ENCODE results near the gene CENPN. TPM values are rescaled to one million over a fixed set of nuclear protein-coding genes. Genes with fewer than 3 reads are reported as not detected.
A peak's percentile ranks its signal among the peaks of the same experiment; 100 is the strongest.

CENPN gene
- total RNA-seq, 1 experiment from 2014 or later: 109 TPM

DNA sequence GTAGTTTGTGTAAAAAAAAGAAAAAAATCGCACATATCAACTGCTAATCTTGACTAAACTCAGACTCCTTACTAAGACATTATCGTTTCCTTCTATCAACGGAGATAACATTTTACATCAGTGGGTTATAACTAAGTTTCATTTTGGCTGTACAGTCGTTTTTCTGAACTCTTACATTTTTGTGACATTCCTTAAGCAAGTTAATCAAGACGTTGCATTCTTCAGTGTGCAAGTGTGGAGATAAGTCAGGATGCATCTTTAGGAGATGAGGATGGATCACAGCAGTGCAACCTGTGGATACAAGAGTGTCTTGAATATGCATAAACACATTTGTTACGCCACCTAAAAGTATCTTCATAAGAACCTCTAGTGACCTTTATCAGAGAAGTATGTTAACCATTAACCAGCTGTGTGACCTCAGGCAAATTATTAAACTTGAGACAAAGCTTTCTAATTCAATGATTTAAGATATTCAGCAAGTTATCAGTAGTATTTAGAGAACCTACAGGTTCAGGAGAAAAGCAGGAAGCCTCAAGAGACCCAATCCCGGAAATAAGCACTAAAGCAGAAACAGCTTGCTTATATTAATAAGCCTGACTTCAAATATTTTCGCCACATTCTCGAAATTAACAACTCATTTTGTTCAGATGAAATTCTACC, 9.7 kb upstream of the CENPN start:
- Histone ChIP-seq H3K9me3 (replicated peaks) (no peaks in the 10 kb centered on the region), H3K4me3 (no peak overlapping the region), H3K27ac (no peak overlapping the region), H3K36me3 (no peaks in the 10 kb centered on the region), H3K27me3 (replicated peaks) (no peaks in the 10 kb centered on the region), H3K4me1 (replicated peaks) (peaks cover 28% of the 10 kb centered on the region)
- DNase-seq (ENCODE audit: low read depth in 1 of 2, low spot score in 2 of 2): no peak

DNA sequence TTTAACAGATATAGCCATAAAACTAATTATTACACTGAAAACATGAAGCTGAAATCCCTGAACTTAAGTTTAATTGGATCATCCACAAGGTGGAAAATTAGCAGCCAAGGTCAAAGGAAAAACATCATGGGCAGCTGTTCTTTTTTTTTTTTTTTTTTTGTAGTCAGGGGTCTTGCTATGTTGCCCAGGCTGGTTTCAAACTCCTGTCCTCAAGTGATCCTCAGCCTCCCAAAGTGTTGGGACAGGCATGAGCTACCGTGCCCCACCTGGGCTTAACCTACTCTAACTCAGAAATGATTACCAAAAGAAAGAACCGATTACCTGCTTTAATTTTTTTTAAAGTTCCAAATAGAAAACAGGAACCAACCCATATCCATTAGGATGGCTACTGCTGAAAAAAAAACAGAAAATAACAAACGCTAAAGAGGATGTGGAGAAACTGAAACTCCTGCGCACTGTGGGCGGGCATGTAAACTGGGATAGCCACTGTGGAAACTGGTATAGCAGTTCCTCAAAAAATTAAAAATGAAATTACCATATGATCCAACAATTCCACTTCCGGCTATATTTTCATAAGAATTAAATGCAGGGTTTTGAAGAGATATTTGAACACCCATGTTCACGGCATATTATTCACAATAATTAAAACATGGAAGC, 8.9 kb upstream of the CENPN start:
- peaks cover 4% of the 10 kb centered on the region for H3K36me3 ChIP-seq
- H3K27me3 ChIP-seq (replicated peaks): no peaks in the 10 kb centered on the region
- no peak for DNase-seq (ENCODE audit: low read depth in 1 of 2, low spot score in 2 of 2)
- H3K27ac ChIP-seq: no peak overlapping the region
- no peaks in the 10 kb centered on the region for H3K9me3 ChIP-seq (replicated peaks)
- peaks cover 19% of the 10 kb centered on the region for H3K4me1 ChIP-seq (replicated peaks)
- H3K4me3 ChIP-seq: no peak overlapping the region

DNA sequence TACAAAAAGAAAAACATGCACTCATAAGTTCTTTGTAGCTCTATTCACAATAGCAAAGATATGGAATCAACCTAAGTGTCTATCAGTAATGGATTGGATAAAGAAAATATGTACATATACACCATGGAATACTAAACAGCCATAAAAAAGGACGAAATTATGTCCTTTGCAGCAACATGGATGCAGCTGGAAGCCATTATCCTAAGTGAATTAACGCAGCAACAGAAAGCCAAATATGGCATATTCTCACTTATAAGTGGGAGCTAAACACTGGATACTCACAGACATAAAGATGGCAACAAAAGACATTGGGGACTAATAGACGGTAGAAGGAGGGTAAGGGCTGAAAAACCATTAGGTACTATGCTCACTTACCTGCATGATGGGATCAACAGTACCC, 6.1 kb upstream of the CENPN start:
- Histone ChIP-seq H3K4me3 (no peak overlapping the region), H3K27me3 (replicated peaks) (no peaks in the 10 kb centered on the region), H3K36me3 (peaks cover 13% of the 10 kb centered on the region), H3K4me1 (replicated peaks) (peaks cover 19% of the 10 kb centered on the region), H3K27ac (no peak overlapping the region), H3K9me3 (replicated peaks) (no peaks in the 10 kb centered on the region)
- no peak for DNase-seq (ENCODE audit: low read depth in 1 of 2, low spot score in 2 of 2)

DNA sequence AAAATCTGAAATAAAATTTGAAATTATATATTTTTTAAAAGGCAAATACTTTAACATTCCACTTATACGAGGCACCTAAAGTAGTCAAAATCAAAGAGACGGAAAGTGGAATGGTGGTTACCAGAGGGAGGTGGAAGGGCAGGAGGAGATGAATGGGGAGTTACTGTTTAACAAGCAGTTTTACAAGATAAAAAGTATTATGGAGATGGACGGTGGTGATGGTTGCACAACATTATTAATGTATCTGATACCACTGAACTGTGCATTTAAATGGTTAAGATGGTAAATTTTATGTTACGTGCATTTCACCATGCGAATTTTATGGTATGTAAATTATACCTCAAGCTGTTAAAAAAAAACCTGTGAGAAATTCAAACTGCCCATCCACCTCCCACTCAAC, 5.7 kb upstream of the CENPN start:
- Histone ChIP-seq H3K4me3 (no peak overlapping the region), H3K27ac (no peak overlapping the region), H3K27me3 (replicated peaks) (no peaks in the 10 kb centered on the region), H3K36me3 (peaks cover 15% of the 10 kb centered on the region), H3K9me3 (replicated peaks) (no peaks in the 10 kb centered on the region), H3K4me1 (replicated peaks) (peaks cover 19% of the 10 kb centered on the region)
- DNase-seq (ENCODE audit: low read depth in 1 of 2, low spot score in 2 of 2): no peak

DNA sequence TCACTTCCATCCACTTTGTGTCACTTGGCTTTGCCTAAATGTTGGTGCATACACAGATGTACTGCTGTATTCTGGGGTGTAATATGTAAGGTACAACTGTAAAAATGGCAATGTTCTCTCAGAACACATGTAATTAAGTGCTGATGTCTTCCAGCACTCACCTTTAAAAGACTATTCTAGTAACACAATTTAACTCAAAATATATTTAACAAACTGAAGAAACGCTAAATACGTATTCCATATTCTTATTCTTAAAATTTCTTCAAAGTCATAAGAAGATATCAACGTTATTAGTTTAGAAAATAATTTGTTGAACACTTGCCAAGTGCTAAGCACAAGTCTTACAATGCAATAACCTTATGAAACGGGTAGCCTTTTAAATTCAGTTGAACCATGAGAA, 4.0 kb upstream of the CENPN start:
- Histone ChIP-seq H3K4me3 (no peak overlapping the region), H3K36me3 (peaks cover 21% of the 10 kb centered on the region), H3K9me3 (replicated peaks) (no peaks in the 10 kb centered on the region), H3K27ac (no peak overlapping the region), H3K4me1 (replicated peaks) (peaks cover 19% of the 10 kb centered on the region), H3K27me3 (replicated peaks) (no peaks in the 10 kb centered on the region)
- no peak for DNase-seq (ENCODE audit: low read depth in 1 of 2, low spot score in 2 of 2)

DNA sequence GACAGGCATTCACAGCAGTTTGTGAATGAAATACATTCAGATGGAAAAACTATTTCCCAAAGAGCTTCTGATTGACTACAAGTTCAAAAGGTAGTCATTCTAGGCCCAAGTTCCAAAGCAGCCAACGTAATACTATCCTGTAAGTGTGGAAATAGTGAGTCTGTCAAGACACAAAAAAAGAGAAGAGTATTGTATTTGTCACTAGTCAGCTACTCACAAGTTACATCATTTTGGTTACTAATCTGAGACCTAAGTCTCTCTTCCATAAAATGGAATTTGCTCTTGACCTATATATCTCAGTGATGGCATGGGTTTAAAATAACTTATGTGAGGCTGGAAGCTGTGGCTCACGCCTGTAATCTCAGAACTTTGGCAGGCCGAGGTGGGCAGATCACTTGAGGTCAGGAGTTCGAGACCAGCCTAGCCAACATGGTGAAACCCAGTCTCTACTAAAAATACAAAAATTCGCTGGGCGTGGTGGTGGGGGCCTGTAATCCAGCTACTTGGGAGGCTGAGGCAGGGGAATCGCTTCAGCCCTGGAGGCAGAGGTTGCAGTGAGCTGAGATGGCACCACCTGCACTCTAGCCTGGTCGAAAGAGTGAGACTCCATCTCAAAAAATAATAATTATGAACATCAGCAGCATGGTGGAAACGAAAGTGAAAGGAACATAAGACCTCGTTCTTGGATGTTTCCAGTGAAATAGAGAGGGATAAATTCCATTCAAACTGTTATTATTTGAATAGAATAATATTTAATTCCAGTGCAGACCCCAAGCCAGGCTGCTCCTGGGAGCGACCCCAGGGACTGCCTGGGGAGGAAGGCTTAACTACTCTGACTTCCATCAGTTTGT, 3.2 kb upstream of the CENPN start:
- peak in 1 of 2 experiments; percentile 6 for DNase-seq (ENCODE audit: low read depth in 1 of 2, low spot score in 2 of 2)
- peak overlapping the region; percentile 26 for H3K27ac ChIP-seq

DNA sequence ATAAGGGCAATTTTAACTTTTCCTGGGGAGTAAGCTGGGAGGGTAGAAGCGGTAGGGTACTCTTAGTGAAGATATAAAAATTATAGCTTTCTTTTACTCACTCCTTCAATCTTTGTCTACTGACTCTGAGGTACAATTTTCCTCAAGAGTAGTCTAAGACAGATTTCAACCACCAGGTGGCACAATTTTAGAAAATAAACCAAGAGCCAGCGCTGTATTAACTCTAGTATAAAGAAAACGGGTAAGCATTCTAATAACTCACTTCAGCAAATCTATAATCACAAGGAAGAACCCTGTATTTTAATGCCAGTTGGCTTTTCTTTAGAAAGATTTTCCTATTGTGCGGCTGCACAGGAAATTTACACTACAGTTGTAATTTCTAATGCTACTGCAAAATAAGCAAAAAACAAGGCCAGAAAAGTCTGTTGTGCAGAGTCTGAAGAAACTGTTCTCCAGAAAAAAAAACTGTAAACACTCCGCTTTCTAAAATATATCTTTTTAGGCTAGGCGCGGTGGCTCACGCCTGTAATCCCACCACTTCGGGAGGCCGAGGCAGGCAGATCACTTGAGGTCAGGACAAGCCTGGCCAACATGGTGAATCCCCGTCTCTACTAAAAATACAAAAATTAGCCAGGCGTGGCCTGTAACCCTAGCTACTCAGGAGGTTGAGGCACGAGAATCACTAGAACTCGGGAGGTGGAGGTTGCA, 2.2 kb upstream of the CENPN start:
- no peaks in the 10 kb centered on the region for H3K9me3 ChIP-seq (replicated peaks)
- DNase-seq (ENCODE audit: low read depth in 1 of 2, low spot score in 2 of 2): peak in 1 of 2 experiments; percentile 65
- peaks cover 33% of the 10 kb centered on the region for H3K36me3 ChIP-seq
- H3K4me3 ChIP-seq: peak overlapping the region; percentile 4
- H3K4me1 ChIP-seq (replicated peaks): peaks cover 28% of the 10 kb centered on the region
- H3K27me3 ChIP-seq (replicated peaks): no peaks in the 10 kb centered on the region
- peak overlapping the region; percentile 26 for H3K27ac ChIP-seq

More for the DNA sequence above, 3.2 kb upstream of the CENPN start:
- H3K9me3 ChIP-seq (replicated peaks): no peaks in the 10 kb centered on the region
- peak overlapping the region; percentile 4 for H3K4me3 ChIP-seq
- peaks cover 23% of the 10 kb centered on the region for H3K36me3 ChIP-seq
- peaks cover 24% of the 10 kb centered on the region for H3K4me1 ChIP-seq (replicated peaks)
- no peaks in the 10 kb centered on the region for H3K27me3 ChIP-seq (replicated peaks)

DNA sequence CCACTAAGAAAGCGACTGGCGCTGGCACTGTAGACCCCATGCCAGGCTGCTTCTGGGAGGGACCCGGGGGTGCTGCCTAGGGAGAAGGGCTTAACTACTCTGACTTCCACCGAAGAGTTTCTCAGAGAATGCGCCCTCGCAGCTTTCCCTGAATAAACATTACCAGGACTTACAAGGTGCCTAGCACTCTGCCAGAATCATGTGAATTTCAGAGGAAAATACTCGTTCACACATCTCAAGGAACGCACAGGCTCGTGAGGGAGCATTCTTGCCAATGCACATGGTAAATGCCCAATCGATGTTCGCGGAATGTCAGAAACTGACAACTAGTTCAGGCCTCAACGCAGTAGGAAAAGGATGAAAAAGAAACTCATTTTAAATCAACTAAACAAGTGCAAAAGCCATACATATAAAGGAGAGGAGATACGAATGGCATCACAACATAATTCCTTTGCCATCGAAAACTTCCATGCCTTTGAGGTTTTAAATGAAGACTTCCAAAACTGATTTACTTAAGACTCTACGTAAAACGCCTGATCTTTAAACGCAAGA, 1.3 kb upstream of the CENPN start:
- Histone ChIP-seq H3K9me3 (replicated peaks) (no peaks in the 10 kb centered on the region), H3K27ac (no peak overlapping the region), H3K4me1 (replicated peaks) (peaks cover 28% of the 10 kb centered on the region), H3K36me3 (peaks cover 39% of the 10 kb centered on the region), H3K4me3 (peak overlapping the region; percentile 95), H3K27me3 (replicated peaks) (no peaks in the 10 kb centered on the region)
- peak in 1 of 2 experiments; percentile 15 for DNase-seq (ENCODE audit: low read depth in 1 of 2, low spot score in 2 of 2)

DNA sequence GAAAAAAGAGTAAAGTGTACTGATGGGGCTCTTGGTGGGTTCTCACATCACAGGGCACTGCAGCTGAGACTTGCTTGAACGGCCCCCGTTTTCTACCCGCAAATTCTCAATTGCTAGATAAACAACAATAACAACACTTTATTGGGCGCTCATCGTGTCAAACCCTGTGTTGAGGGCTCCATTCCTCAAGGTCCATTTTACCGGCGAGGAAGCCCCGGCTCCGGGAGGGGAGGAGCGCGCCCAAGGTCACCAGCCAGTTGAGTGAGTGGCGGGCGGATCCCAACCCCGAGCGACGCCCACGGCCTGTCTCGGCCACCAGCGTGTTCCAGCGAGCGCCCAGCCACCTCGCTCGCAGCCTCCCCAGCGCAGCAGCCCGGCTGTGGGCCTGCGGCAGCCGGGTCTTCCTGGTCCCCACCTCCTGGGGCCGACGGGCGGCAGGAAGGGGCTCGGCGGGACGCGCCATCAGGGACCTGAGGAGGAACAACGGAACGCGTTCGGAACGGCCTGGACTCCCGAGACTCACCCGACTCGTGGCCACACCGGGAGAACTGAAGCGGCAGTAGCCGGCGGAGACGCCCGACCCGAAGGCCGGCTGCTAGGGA, 702 bp upstream of the CENPN start:
- Histone ChIP-seq H3K27ac (peak overlapping the region; percentile 99), H3K36me3 (peaks cover 41% of the 10 kb centered on the region), H3K4me1 (replicated peaks) (peaks cover 28% of the 10 kb centered on the region), H3K9me3 (replicated peaks) (no peaks in the 10 kb centered on the region), H3K27me3 (replicated peaks) (no peaks in the 10 kb centered on the region), H3K4me3 (peak overlapping the region; percentile 95)
- peak in 1 of 2 experiments; percentile 69 for DNase-seq (ENCODE audit: low read depth in 1 of 2, low spot score in 2 of 2)

DNA sequence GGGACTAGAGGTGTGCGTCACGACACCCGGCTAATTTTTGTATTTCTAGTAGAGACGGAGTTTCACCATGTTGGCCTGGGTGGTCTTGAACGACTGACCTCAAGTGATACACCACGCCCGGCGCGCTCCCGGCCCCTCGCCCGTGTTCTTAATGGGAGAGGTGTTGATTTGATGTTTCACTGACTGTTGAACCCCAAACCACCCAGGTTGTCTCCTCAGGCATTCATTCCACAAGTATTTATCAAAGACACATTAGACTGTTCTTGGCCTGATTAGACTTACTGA, 1.4 kb downstream of the CENPN start:
- Histone ChIP-seq H3K27ac (peak overlapping the region; percentile 99), H3K4me3 (peak overlapping the region; percentile 95), H3K4me1 (replicated peaks) (peaks cover 28% of the 10 kb centered on the region), H3K9me3 (replicated peaks) (no peaks in the 10 kb centered on the region), H3K27me3 (replicated peaks) (no peaks in the 10 kb centered on the region), H3K36me3 (peaks cover 54% of the 10 kb centered on the region)
- DNase-seq (ENCODE audit: low read depth in 1 of 2, low spot score in 2 of 2): peak; percentile 56 to 67

DNA sequence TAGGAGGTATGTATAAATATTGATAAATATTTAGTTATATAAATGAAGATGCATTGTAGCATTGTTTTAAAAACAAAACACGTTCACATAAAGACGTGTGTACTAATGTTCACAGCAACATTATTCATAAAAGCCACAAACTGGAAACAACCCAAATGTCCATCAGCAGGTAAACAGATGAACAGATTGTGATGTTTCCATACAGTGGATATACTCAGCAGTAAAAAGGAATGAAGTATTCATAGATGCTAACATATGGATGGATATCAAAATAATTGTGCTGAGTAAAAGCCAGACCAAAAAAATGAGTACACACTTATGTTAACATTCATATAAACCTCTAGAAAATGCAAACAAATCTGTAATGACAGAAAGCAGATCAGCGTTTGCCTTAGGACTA, 6.0 kb downstream of the CENPN start:
- Histone ChIP-seq H3K4me3 (no peak overlapping the region), H3K27me3 (replicated peaks) (no peaks in the 10 kb centered on the region), H3K4me1 (replicated peaks) (peaks cover 9% of the 10 kb centered on the region; the same call in 1 of the 2 replicates)

DNA sequence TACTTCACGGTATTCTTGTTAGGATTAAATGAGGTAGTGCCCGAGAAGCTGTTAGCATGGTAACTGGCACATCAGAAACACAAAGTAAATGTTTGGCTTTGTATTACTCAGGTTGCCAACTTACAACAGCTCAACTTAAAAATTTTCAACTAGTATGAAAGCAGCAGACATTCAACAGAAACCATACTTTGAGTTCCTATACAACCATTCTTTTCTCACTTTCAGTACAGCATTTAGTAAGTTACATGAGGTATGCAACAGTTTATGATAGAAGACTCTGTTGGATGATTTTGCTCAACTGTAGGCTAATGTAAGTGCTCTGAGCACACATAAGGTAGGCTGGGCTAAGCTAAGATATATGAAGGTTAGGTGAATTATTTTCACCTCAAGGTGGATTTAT, 7.7 kb downstream of the CENPN start:
- no peak for DNase-seq (ENCODE audit: low read depth in 1 of 2, low spot score in 2 of 2)
- no peaks in the 10 kb centered on the region for H3K9me3 ChIP-seq (replicated peaks)
- H3K4me3 ChIP-seq: no peak overlapping the region
- no peaks in the 10 kb centered on the region for H3K27me3 ChIP-seq (replicated peaks)
- H3K4me1 ChIP-seq (replicated peaks): no peaks in the 10 kb centered on the region
- peaks cover 91% of the 10 kb centered on the region for H3K36me3 ChIP-seq
- no peak overlapping the region for H3K27ac ChIP-seq

More for the DNA sequence above, 6.0 kb downstream of the CENPN start:
- Histone ChIP-seq H3K36me3 (peaks cover 85% of the 10 kb centered on the region), H3K9me3 (replicated peaks) (no peaks in the 10 kb centered on the region), H3K27ac (no peak overlapping the region)
- no peak for DNase-seq (ENCODE audit: low read depth in 1 of 2, low spot score in 2 of 2)

DNA sequence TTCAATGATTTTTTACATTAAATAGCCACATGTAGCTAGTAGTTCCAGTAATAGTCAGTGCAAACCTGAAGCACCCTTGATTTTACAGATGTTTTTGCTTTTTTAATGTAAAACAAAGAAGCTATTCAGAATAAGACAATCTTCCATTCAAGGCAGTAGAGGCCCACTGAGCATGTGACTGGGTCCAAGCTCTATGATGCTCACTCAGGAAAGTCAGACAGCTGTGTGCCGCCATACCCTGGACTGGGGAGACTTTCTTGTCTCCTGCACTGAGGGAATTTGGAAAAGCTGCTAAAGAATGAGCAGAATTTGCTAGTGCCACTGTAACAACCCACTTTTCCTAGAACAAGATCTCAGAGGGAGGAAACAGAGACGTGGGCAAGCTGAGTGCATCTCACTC, 11.5 kb downstream of the CENPN start:
- peaks cover 98% of the 10 kb centered on the region for H3K36me3 ChIP-seq
- no peak overlapping the region for H3K27ac ChIP-seq
- H3K4me3 ChIP-seq: no peak overlapping the region
- H3K9me3 ChIP-seq (replicated peaks): no peaks in the 10 kb centered on the region
- DNase-seq (ENCODE audit: low read depth in 1 of 2, low spot score in 2 of 2): no peak
- no peaks in the 10 kb centered on the region for H3K4me1 ChIP-seq (replicated peaks)
- no peaks in the 10 kb centered on the region for H3K27me3 ChIP-seq (replicated peaks)
